ENCODE data around the gene MTR.

The MTR gene

GRCh38 chr1:236779312-236779711 is 15.8 kb upstream of the MTR start:
- DNase-seq = no peak

- no peak for DNase-seq
These were observed 9.6 kb upstream of the MTR start for GRCh38 chr1:236785477-236785876.

DNA sequence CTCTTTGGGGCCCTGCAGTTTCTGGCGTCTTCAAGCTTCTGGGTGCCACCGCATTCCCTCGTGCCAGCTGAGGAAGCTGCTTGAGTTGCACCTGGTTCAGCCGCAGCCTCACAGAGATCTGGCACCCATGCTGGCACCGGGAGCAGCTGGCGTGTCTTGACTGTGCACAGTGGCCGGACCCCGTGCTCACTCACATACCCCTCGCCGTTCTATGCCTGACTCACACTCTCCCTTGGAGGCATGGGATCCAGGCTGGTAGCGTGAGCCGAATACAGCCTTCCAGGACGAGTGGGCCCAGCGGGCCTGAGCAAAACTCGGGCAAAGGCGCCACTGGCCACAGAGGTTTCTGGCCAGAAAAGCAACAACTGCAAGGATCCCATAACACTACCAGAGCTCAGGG is 8.6 kb upstream of the MTR start:
- no peak for DNase-seq

DNA sequence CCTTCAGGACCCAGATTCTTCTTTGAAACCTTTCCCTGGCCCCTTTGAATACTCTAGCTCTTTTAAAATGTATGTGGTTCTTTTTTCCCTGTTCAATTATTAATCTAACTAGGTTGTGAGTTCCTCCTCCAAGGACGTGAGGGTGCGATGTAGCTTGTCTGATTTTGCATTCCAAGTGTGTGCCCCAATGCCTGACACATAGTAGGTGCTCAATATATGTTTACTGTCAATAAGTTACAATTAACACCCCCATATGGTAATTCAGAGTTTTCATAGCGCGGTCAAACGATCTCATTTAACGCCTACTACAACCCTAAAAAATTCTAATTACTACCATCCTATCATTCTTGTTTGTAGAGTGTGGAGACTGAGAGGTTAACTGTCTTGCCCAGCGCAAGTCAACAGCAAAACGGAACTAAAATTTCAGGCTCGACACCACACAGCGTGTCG is 482 bp upstream of the MTR start:
- DNase-seq = no peak

DNA sequence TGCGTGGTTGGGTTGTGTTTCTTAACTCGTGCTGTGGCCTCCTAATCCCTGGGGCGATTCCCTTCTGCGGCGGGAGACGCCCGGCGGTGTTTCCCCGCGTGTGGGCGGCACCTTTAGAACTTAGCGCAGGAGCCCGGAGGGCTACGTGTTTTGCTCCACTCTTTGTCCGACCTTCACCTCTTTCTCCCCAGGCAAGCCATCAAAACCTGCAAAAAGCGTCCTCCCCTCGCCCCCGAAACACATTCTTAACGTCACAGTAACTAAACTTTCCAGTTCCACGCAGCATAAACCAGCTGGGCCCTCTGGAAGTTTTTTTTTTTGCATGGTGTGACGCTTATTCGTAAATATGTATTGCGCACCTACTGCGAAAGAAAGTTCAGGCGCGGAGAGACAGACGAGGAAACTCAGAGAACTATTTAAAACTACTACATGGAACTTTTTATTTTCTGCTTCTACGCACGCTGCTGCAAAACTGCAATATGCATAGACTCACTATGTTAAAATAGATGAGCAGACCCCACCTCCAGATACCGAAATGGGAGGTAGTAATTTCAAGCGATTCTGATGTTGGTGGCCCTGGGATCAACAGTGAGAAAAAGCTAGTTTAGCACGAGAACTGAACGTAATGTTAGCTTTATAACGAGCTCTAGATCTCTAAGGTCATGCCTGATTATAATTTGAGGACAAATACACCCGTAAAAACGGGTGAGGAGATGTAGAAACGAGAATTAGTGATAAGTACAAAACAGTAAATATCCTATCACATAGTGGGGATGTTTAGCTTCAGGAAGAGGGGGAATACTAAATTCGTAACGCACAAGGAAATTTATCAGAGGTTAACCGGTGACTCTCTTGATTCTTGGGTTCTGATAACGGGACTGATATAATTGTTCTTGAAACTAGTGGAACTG is 920 bp downstream of the MTR start:
- no peak for DNase-seq

DNA sequence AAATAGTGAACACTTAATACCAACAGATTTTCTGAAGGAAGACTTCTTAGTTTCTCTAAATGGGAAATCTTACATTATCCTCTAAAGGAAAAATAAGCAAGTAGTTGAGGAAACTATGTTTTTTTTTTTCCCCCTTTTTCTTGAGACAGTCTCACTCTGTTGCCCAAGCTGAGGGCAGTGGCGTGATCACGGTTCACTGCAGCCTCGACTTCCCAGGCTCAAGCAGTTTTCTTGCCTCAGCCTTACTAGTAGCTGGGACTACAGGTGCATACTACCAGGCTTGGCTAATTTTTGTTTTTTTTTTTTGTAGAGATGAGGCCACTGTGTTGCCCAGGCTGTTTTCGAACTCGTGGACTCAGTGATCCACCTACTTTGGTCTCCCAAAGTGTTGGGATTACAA is 3.9 kb downstream of the MTR start:
- no peak for DNase-seq

DNA sequence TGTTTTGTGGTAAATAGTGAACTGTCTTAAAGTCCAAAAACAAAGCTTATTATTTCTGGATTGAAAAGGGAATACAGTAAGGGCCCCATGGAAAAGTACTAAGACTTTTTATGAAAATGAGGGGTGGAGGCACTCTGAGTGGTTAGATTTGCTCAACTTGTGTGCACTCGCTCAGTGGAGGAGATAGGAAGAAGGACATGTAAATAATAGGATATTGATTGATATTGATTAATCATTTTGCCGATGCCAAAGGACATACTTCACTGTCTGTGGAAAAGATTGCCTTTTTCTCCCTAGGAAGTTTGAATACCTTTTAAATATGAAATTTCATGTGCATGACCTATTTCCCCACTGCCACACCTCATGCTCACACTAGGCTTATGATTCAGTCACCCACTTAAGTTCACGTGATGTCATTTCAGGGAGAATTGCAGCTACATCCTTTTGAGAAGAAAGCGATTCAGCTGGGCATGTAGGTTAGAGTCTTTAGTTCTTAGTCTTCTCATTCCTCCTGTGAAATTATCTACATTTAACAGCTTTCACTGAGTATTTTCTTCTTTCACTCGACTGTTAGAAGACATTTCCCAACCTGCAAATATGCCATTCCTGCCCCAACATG is 5.0 kb downstream of the MTR start:
- no peak for DNase-seq

- DNase-seq = no peak
These were observed 5.5 kb downstream of the MTR start for GRCh38 chr1:236800623-236801022.

DNA sequence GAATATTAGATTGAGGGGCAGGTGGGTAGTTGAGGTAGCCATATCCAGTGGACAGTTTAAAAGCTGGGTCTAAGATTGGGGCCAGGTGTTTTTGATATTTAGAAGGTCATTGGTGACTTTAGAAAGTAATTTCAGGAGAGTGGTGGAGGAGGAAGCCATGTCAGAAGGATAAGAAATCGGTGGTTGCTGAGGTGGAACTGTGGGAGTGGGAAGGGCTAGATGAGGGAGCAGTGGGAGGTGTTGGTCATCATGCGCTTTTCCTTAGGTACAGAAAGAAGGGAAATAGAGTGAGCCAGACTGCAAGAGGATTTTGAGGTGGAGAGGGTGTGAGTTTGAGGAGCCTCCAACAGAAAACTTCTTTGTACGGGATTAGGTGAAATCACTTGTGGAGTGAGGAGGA is 7.2 kb downstream of the MTR start:
- no peak for DNase-seq

GRCh38 chr1:236806634-236807033 is 11.5 kb downstream of the MTR start:
- no peak for DNase-seq

GRCh38 chr1:236808005-236808404 is 12.9 kb downstream of the MTR start:
- DNase-seq = no peak

GRCh38 chr1:236808564-236809130 is 13.6 kb downstream of the MTR start:
- DNase-seq = no peak

- DNase-seq = no peak
These were observed 14.1 kb downstream of the MTR start for GRCh38 chr1:236809148-236809547.

DNA sequence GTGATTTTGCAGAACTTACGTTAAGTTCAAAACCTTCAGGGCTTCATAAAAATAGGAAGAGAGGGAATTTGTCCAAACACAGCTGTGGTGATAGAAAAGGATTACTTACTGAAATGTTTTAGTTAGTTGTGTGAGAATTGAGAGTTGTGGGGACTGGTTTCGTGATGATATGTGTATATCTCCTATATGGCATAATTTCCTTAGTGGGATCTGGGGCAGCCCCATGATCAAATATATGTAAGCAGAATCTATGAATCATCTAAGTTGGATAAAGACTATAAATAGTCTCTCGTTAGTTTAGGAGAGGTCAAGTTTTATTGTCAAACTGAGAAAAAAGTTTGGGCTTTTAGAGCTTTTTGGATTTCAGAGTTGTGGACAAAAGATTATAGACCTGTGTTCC is 14.9 kb downstream of the MTR start:
- DNase-seq = no peak

DNA sequence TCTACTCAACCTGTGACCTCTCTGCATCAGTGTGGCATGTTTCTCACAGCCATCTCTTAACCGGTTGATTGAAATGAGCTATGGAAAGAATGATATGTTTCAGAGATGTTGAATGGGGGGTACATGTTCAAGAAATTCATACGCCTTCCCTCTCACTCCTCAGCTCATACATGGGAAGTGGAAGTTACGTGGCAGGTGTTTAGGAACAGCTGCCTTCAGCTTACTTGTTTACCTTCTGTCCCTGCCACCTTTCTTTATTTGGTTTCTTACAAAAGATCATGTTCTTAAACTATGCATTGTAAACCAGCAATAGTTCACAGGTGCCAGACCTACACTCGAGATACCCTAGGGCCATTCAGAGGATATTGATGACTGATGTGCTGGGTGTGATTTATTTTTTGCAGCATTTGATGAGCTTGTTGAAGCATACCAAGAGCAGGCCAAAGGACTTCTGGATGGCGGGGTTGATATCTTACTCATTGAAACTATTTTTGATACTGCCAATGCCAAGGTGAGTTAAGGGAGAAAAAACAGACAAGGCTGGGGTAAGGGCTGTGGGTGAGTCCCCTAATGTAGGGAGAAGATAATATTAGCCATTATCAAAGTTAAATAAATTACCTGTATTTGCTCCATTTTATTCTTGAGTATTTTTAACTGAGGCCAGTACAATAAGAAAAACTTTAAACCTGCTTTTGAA is 17.4 kb downstream of the MTR start:
- no peak for DNase-seq

DNA sequence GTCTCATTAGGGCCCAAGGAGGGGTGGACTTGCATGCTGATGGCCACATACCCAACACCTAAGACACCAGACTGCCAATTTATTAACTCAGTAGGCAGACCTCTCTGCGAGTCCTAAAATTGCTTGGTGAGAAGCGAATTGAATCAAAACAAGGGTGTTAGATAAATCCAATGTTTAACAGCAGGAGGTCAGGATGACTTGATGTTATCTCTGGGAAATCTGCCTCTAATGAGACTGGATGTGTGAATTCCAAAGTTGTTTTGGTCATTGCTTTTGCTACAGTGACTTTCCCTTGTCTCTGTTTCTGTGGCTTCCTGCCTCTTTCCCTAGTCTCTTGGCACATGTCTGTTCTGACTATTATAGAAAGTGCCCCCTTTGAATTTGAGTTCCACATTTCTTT is 20.8 kb downstream of the MTR start:
- no peak for DNase-seq

- no peak for DNase-seq
These were observed 24.8 kb downstream of the MTR start for GRCh38 chr1:236819856-236820255.

- DNase-seq = no peak
These were observed 26.1 kb downstream of the MTR start for GRCh38 chr1:236821091-236821627.

GRCh38 chr1:236823559-236823958 is 28.5 kb downstream of the MTR start:
- no peak for DNase-seq

DNA sequence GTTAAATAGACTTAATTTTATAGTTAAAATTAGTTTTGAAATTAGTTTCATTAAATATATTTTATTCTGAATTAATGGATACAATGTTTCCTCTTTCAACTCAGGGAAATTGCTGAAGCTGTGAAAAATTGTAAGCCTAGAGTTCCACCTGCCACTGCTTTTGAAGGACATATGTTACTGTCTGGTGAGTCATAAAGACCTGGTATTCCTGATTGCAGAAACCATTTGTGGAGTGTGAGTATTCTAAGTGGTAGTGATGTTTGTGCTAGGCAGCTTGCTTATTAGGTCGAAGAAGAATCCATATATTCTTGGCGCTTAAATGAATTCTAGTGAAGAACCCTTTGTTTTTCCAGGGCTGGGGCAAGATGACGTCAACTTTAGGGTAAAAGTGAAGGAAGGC is 34.0 kb downstream of the MTR start:
- DNase-seq = no peak

DNA sequence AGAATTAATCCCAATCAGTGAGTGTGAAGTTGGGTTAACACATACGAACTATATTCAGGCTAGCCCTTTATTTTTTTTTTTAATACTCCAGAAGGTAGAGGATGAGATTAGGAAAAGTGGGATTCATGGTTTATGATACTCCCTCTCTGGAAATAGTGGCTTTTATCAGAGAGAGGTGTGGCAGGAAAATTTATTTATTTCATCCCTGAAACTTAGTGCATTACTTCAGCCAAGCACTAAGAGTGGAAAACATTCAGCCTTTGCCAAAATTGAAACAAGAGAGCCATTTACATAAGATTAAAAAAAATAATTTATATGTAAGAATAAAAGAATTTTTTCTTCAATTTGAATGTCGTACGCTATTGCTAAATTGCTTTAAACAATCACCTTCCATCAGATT is 35.0 kb downstream of the MTR start:
- DNase-seq = no peak

DNA sequence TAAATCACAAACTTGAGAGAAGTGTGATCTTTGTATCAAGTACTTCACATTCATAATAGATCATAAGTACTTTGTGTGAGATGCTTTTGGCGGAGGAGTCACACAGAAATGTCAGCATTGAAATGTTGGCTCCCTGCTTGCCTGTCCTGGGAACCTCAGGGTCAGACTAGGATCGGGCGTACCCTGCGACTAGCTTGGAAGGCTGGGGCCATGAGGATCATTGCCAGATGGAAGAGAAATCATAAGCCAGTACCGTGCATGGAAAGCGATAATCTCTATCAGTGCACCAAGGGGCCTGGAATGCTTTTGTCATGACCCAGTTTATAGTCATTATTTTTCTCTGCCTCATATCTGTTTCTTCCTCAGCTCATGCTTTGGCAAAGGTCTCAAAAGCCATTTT is 35.5 kb downstream of the MTR start:
- DNase-seq = no peak

GRCh38 chr1:236833575-236833974 is 38.5 kb downstream of the MTR start:
- no peak for DNase-seq

All from DMS153 (cell line).